Lung microvascular endothelial cell (primary cell): Measurements from ENCODE around the gene SMIM44. TPM values are rescaled to one million over a fixed set of nuclear protein-coding genes. Genes with fewer than 3 reads are reported as not detected.

Experiments used
- DNase-seq, 2 donors: peaks; one replicate each; pipeline versions ENCODE4 v3.0.0 to v3.0.0-alpha.2; 2010; ENCODE audit warnings: low read depth in 2 of 2
- total RNA-seq: library from RNA; depleted of rRNA; stranded (reverse); fragments of >200 nt; gene quantifications from 2 replicates; pipeline ENCODE4 v1.2.1, GENCODE V29; 2014

The SMIM44 gene
- total RNA-seq, 1 donor from 2014 or later = not detected

DNA sequence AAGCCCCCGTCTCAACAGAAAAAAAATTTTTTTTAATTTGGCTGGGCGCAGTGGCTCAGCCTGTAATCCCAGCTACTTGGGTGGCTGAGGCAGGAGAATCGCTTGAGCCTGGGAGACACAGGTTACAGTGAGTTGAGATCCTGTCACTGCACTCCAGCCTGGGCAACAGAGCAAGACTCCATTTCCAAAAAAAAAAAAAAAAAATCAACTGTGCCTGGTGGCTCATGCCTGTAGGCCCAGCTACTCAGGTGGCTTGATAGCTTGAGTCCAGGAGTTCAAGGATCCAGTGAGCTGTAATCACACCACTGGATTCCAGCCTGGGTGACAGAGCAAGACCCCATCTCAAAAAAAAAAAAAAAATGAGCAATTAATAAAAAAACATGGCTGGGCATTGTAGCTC, 18.5 kb upstream of the SMIM44 start:
- no peak for DNase-seq

DNA sequence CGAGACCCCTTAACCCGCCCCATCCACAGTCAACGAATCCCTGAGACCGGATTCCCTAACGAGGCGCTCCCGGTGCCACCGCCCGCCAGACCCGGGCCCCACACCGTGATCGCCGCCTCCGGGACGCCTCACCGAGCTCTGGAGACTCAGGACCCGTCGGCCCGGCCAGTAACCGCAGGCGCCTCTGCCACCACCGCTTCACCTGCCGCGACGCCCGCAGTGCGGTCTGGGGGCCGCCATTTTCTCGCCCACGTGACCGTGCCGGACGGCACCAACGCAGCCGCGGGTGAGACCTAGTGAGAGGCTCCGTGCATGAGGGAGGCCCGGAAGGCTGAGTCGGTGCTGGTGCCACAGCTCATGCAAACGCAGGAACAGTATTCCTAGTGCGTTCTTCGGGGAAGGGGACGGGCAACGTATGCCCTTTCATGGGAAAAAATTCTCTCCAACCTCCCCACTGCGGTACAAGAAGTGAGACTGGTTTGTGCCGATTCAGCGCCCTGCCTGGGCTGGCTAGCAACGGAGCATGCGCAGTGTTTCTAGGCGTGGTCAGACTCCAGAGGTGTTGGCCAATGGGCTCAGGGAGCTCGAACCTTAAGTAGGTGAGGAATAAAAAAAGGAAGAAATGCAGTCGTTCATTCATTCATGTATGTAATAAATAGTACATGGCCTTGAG, 17.3 kb upstream of the SMIM44 start, which contains the start of gene DOHH:
TSS of gene DOHH (minus strand) at position 246 of the 673 bp plus-strand sequence. CDS start 3,860 bp downstream, outside the sequence.
- DNase-seq = peak; percentile 97 to 98

DNA sequence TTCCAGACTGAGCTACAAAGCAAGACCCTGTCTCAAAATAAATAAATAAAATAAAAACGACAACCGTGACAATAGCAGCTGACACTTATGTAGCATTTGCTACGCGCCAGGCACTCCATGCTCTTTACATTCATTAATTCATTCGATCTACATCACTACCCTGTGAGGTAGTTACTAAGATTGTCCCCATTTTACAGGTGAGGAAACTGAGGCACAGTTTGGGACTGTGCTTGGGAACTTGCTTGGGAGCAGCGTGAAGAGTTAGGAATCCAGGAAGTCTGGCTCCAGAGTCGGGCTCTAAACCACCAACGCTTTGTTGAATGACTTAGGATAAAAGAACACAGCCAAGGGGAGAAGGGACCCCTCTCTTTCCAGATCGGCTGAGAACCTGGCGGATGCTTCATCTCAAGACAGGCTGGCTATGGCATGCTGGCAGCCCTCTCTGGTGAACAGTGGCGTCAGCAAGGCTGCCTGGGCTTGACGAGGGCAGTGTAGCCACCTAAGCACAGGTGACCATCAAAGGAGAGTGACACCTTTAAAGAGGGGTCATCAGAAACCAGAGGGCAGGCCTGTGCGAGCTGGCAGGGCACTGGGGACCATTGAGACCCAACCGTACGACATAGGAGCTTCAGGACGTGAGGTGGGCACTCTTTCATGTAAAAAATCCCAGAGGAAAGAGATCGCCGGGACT, 16.6 kb upstream of the SMIM44 start:
- DNase-seq = no peak

DNA sequence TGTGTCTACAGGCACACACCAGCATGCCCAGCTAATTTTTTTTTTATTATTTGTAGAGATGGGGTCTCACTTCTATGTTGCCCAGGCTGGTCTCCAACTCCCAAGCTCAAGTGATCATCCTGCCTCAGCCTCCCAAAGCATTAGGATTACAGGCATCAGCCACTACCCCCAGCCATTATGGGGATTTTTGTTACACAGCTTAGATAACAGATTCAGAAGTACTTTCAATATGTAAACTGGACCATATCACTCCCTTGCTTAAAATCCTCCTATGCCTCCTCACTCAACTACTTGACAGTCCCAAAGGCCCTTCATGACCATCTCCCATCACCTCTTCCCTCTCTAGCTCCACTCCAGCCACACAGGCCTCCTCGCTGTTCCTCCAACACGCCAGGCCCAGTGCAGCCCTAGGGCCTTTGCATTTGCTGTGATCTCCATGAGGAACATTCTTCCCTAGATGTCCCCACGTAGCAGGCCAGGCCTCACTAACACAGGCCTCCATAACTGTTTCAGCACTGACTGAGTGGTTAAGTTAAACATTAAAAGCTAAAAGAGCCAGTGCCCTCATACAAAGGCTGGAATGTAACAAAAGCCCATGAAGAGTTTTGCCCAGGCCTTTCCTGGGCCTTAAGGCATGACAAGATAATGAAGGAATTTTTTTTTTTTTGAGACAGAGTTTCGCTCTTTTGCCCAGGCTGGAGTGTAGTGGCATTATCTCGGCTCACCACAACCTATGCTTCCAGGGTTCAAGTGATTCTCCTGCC, 14.7 kb upstream of the SMIM44 start:
- no peak for DNase-seq

DNA sequence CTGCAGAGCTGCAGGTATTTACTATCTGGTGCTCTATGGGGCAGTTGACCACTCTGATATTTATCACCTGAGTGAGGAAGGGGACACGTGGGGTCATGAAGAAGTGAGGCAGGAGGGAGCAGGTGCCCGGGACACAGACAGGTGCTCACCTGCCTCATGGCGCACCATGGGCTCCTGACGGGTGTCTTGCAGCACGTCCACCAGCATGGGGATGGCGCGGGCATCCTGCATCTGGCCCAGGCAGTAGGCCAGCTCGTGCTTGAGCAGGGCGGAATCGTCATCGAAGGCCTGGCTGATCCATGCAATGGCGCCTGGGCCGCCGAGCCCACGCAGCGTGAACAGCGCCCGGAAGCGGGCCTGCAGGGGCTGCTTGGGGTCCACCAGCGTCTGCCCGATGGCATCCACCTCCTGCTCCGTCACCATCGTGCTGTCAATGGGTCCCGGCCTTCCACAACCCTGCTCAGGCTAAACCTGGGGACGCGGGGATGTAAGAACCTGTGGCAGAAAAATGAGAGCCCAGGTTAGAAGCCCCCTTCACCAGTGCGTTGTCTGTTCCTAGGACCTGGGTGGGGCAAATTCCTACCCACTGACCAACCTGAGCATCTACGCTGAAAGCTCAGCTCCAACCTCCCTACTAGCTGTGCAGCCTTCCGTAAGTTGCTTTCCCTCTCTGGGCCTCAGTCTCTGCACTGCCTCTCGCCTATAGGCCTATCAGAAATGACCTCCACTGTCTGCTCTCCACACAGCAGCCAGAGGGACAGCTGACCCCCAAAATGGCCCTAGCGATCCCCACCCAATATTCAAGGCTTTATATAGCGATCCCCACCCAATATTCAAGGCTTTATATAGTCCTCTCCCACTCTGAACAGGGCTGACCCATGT, 13.4 kb upstream of the SMIM44 start:
- no peak for DNase-seq

DNA sequence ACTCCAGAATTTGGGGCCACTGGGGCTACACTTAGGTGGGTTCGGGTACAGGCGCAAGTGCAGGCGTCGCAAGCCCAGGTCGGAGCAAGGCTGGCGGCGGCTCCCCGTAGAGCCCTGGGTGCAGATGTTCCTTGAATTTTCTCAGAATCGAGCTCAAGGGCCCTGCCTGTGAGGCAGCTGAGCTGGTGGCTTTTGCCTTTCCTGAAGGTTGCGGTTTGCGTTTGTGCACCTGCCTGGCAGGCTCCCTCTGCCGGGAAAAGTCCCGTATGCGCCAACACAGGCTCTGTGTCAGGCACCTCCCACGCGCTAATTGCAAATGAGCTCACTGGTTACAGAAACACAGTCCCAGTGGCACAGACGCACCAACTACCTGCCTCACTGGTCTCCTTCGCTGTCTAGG, 11.3 kb upstream of the SMIM44 start:
- DNase-seq = no peak

DNA sequence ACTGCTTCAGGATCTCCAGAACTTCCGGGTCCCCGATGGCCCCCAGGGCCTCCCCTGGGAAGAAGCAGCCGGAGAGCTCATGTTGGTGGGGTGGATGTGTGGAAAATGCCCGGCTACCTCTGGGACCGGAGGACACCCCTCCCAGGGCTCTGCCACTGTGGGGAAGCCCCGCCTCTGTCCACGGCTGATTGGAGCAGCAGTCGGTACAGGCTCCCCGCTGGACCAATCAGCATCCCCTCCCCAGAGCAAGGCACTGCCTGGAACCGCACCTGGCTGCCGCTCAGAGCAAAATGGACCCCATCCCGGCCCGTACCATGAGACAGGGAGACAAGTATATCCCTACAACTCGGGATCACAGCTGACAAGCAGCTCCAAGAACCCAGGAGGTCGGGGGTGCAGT, 10.8 kb upstream of the SMIM44 start:
- DNase-seq = no peak

DNA sequence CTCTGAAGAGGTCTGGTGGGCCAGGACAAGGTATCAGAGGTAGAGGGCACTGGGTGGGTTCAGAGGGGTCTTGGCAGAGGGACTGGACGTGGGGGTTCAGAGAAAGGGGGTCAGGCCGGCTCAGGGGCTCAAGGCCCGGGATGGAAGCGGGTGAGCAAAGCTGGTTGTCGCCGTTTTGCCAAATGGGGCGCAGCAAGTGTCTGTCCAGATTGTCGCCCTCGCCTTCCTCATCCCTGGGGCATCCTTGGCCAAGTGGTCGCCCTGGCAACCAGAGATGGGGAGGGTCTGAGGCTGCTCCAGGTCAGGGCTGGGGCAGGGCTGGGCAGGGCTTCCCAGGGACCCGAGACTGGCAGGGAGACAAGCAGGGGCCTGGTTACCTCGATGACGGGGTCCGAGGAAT, 10.4 kb upstream of the SMIM44 start:
- no peak for DNase-seq

DNA sequence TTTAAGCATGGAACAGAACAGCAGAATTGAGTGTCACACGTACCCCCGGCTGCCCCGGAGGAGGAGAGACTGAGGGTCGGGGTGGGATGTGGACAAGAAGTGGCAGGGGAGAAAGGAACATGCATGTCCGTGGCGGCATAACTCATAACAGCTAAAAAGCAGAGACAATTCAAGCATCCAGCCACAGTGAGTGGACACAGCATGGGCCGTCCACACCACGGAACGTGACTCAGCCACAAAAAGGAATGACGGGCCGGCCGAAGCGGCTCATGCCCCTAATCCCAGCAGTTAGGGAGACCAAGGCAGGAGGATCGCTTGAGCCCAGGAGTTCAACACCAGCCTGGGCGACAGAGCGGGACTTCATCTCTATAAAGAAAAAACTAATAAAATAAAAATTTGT, 9.7 kb upstream of the SMIM44 start:
- DNase-seq = no peak

DNA sequence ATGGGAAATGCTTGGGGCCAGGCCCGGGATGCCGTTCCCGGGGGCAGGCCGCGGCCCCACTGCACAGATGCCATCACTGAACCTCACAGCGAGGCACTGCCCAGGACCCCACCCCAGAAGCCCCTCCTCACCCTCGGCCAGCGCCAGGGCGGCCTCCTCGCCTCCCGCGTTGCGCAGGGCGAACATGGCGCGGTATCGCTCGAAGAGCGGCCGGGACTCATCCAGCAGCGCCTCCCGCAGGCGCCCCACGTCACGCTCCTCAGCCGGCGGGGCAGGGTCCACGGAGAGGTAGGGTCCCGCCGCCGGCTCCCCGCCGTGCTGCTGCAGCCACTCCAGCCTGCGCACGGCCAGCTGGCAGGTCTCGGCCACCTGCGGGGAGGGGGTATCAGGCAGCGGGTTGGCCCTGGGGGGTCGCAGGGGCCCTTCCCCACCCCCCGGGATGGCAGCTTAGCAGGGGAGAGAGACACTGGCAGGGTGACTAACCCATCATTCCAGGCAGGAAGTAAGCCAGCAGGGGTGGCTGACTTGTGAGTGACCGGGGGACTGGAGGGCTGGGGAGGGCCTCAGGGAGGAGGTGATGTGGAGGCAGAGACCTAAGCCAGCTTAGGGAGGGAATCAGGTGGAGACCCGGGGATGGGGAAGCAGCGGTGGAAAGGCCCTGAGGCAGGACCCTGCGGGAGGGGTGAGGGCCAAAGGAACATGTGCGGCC, 9.0 kb upstream of the SMIM44 start:
- DNase-seq = no peak

DNA sequence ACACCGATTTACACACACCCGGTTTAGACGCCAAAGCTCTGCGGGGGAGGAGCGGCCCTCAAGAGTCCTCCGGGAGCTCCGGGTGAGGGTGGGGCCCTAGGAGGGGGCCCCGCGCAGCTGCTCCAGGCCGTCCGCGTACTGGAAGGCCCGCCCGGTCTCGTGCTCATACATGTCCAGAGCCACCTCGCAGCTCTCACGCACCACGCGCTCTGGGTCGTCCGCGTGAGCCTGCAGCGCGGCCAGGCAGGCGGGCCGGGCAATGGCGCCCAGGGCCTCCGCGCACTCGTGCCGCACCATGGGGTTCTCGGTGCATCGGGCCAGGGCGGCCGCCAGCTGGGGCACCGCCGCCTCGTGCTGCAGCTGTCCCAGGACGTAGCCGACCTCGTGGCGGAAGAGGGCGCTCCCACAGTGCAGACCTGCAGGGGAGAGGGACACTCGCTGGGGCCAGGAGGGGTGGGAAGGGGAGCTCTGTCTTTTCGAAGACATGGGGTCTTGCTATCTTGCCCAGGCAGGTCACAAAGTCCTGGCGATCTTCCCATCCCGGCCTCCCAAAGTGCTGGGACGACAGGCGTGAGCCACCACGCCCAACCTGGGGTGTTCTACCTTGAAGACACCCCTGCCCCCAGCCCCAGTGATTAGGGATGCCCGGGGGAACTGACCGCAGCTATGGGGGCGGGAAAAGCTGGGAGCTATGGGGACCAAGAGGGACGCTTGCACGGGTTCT, 8.3 kb upstream of the SMIM44 start:
- DNase-seq = no peak

DNA sequence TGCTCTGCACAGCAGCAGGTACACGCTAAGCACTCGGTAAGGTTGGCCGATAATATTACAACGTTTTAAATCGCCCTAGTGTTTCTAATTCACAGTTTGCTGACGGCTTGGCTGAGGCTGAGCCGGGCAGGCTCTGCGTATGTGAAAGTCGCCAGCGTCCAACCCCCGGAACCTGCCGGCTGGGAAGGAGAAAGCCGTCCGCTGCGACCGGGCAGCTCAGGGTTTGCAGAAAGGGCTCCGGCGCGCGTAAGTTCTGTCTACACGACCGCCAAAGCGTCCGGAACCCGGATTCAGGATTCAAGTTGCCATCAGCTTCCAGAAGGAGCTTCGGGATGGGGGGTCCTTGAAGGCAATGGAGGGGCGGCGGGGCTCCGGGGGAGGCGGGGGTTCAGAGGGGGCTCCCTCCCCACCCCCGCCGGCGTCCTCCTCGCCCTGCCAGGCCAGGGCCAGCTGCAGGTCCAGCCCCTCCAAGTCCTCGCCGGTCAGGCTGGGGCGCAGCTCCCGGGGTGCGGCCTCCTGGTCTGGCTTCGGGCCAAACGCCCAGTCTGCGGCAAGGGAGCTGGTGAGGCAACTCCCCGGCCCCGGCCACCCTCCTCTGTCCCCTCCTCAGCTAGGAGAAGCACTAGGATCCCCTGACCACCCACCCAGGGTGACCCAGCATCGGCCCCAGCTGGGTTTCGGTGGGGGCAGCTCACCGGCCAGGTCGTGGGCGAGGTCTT, 575 bp downstream of the SMIM44 start:
- DNase-seq = no peak

DNA sequence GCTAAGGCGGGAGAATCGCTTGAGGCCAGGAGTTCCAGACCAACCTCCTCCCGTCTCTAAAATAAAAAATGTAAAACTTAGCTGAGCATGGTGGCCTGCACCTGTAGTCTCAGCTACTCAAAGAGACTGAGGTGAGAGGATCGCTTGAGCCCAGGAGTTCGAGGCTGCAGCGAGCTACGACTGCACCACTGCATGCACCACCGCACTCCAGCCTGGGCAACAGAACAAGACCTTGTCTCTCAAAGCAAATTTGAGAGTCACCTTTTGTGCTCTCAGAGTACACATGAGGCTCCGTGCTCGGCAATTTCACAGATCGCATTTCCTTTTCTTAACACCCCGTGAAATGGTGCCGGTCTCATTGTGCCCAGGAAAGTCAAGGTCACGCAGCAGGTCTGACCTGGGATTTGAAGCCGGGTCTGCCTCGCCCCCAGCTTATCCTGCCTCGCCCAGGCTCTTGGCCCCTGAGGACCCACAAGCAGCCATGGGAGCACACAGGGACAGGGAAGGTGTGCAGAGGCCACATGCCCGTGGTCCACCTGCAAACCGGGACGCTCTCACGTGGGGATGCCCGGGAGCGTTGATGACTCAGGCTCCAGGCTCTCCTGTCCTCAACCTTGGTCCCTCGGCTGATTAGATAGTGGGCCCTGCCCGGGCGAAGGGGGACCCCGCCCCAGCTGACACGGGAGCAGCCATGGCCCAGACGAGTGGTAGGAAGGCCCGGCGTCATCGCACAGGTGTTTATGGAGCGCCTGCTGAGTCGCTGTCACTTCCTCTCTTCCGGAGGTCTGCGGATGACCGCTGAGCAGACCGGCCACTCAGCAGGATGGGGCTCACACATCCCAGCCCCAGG, 1.8 kb downstream of the SMIM44 start:
- no peak for DNase-seq

DNA sequence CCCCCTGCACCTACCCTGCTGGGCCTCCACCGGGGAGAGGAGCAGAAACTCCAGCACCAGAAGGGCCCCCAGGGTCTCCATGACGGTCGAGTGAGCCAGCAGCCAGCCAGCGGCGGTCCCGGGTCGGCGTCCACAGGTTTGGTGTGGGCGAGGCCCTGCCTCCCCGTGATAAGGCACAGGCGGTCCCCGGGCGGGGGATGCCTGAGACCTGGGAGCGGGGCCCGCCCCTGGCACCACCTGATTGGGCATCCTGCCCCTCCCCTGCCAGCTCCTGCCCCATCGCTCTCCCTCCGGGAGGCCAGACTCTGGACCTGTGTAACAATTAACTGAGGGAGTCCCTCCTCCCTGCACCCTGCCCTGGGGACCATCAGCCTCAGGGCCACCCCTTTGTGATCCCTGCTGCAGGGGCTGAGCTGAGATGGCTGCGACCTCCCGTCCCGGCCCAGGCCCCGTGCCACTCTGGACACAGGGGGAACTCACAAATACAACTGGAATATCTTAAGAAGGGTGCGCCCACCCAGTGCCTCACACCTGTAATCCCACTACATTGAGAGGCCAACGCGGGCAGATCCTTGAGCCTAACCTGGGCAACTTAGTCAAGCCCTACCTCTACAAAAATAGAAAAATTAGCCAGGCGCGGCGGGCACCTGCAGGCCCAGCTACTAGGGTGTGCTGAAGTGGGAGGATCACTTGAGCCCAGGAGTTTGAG, 2.7 kb downstream of the SMIM44 start, which contains the start of gene SMIM24:
TSS of gene SMIM24 (minus strand) at position 143 of the 709 bp plus-strand sequence. CDS start at position 81, 62 bp downstream.
- no peak for DNase-seq

DNA sequence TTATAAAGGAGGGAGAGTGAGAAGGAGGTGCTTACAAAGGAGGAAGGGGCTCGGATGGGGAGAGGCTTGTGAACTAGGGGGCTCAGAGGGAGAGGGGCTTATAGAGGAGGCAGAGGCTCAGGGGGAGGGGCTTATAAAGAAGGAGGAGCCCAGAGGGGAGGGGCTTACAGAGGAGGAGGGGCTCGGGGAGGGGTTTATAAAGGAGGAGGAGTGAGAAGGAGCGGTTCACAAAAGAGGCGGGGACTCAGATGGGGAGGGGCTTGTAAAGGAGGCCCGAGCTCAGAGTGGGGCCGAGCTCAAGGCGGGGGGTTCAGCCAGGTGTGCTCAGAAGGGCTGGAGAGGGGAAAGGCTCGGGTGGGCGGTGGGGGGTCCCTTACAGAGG, 3.4 kb downstream of the SMIM44 start:
- no peak for DNase-seq

DNA sequence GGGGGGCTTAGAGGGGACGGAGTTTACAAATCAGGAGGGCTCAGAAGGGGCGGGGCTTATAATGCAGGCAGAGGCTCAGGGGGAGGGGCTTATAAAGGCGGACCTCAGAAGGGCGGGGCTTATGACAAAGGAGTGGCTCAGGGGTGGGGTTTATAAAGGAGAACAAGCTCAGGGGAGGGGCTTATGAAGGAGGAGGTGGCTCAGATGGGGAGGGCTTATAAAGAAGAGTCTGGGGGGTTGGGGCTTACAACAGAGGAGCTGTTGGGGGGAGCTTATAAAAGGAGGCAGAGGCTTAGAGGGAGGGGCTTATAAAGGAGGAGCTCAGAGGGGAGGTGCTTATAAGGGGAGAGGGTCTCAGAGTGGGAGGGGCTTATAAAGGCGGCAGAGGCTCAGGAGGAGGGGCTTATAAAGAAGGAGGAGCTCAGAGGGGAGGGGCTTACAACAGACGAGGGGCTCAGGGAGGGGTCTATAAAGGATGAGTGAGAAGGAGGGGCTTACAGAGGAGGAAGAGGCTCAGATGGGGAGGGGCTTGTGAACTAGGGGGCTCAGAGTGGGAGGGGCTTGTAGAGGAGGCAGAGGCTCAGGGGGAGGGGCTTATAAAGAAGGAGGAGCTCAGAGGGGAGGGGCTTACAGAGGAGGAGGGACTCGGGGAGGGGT, 3.9 kb downstream of the SMIM44 start:
- DNase-seq = peak in 1 of 2 donors; percentile 23
